ENCODE data around the gene PON2.

PON2 gene

GRCh38 chr7:95411036-95411435, 23.8 kb downstream of the PON2 start:
- no peak for DNase-seq (ENCODE audit: low read depth)
- no peak overlapping the region for H3K4me3 ChIP-seq (ENCODE audit: low read depth, low read length)
- no peak for TF ChIP-seq CTCF (IDR thresholded peaks at IDR 0.05; ENCODE audit: insufficient read depth, low read depth, low read length, missing control alignments)

- no peak for TF ChIP-seq CTCF (IDR thresholded peaks at IDR 0.05; ENCODE audit: insufficient read depth, low read depth, low read length, missing control alignments)
- H3K4me3 ChIP-seq (ENCODE audit: low read depth, low read length), result no peak overlapping the region
- no peak for DNase-seq (ENCODE audit: low read depth)
Observed at GRCh38 chr7:95407751-95408150, 27.1 kb downstream of the PON2 start.

GRCh38 chr7:95405800-95406199, 29.0 kb downstream of the PON2 start:
- DNase-seq (ENCODE audit: low read depth), result no peak
- no peak for TF ChIP-seq CTCF (IDR thresholded peaks at IDR 0.05; ENCODE audit: insufficient read depth, low read depth, low read length, missing control alignments)
- no peak overlapping the region for H3K4me3 ChIP-seq (ENCODE audit: low read depth, low read length)

GRCh38 chr7:95405208-95405607, 29.6 kb downstream of the PON2 start:
- no peak overlapping the region for H3K4me3 ChIP-seq (ENCODE audit: low read depth, low read length)
- no peak for TF ChIP-seq CTCF (IDR thresholded peaks at IDR 0.05; ENCODE audit: insufficient read depth, low read depth, low read length, missing control alignments)
- DNase-seq (ENCODE audit: low read depth), result no peak

- H3K4me3 ChIP-seq (ENCODE audit: low read depth, low read length), result no peak overlapping the region
- no peak for TF ChIP-seq CTCF (IDR thresholded peaks at IDR 0.05; ENCODE audit: insufficient read depth, low read depth, low read length, missing control alignments)
- DNase-seq (ENCODE audit: low read depth), result no peak
Observed at GRCh38 chr7:95404316-95404865, 30.4 kb downstream of the PON2 start.

- no peak overlapping the region for H3K4me3 ChIP-seq (ENCODE audit: low read depth, low read length)
- TF ChIP-seq CTCF (IDR thresholded peaks at IDR 0.05; ENCODE audit: insufficient read depth, low read depth, low read length, missing control alignments), result no peak
Observed at GRCh38 chr7:95398155-95398940, 36.5 kb downstream of the PON2 start.

GRCh38 chr7:95397381-95397780, 37.4 kb downstream of the PON2 start:
- no peak for DNase-seq (ENCODE audit: low read depth)
- no peak overlapping the region for H3K4me3 ChIP-seq (ENCODE audit: low read depth, low read length)
- no peak for TF ChIP-seq CTCF (IDR thresholded peaks at IDR 0.05; ENCODE audit: insufficient read depth, low read depth, low read length, missing control alignments)

More at GRCh38 chr7:95398155-95398940, 36.5 kb downstream of the PON2 start:
- no peak for DNase-seq (ENCODE audit: low read depth)

Measured in GM12865 (cell line).